GM23338 (cell line): Measurements from ENCODE around the gene GCA. TPM values are rescaled to one million over a fixed set of nuclear protein-coding genes. Genes with fewer than 3 reads are reported as not detected.

ENCODE experiments used
- ATAC-seq: fragments of 200-7000 bp; cut with Tn5 transposase; 3 replicates; pipeline ENCODE4 v1.9.1; 2020
- DNase-seq: peaks from one replicate; pipeline ENCODE4 v3.0.0-alpha.2; 2015; ENCODE audit warnings: low spot score
- H2AFZ ChIP-seq: fragments of 200-600 bp; sonication (generic); 2 replicates; pipeline ENCODE4 v1.8.0; 2016; ENCODE audit warnings: antibody characterized with exemption, mild to moderate bottlenecking, moderate library complexity
- H3F3A ChIP-seq: fragments of 200-600 bp; sonication (generic); replicated peaks from 2 replicates; pipeline ENCODE4 v1.8.0; 2017; ENCODE audit warnings: antibody characterized with exemption, mixed run types, low read depth
- H3K27ac ChIP-seq: fragments of 200-600 bp; sonication (generic); 2 replicates; pipeline ENCODE4 v1.6.1; 2016; ENCODE audit warnings: low read depth
- H3K27me3 ChIP-seq: fragments of 200-600 bp; sonication (generic); 2 replicates; pipeline ENCODE4 v1.8.0; 2016; ENCODE audit warnings: mild to moderate bottlenecking, mixed run types, moderate library complexity; ENCODE audit not compliant: insufficient read depth
- H3K36me3 ChIP-seq: fragments of 200-600 bp; sonication (generic); 2 replicates; pipeline ENCODE4 v1.8.0; 2016; ENCODE audit warnings: mild to moderate bottlenecking; ENCODE audit not compliant: insufficient read depth
- H3K4me1 ChIP-seq: fragments of 200-600 bp; sonication (generic); 2 replicates; pipeline ENCODE4 v1.8.0; 2016; ENCODE audit warnings: mild to moderate bottlenecking, moderate library complexity; ENCODE audit not compliant: insufficient read depth
- H3K4me2 ChIP-seq: fragments of 200-600 bp; sonication (generic); 2 replicates; pipeline ENCODE4 v1.7.1; 2017; ENCODE audit warnings: mixed run types
- H3K4me3 ChIP-seq: fragments of 200-600 bp; sonication (generic); 2 replicates; pipeline ENCODE4 v1.6.1; 2016; ENCODE audit warnings: mixed run types
- H3K79me2 ChIP-seq: fragments of 200-600 bp; sonication (generic); replicated peaks from 2 replicates; pipeline ENCODE4 v1.8.0; 2017; ENCODE audit warnings: mild to moderate bottlenecking; ENCODE audit not compliant: insufficient read depth
- H3K9me2 ChIP-seq: fragments of 200-600 bp; sonication (generic); 2 replicates; pipeline ENCODE4 v1.8.0; 2017; ENCODE audit not compliant: insufficient read depth
- H4K20me1 ChIP-seq: fragments of 200-600 bp; sonication (generic); replicated peaks from 2 replicates; pipeline ENCODE4 v1.8.0; 2017; ENCODE audit warnings: mild to moderate bottlenecking; ENCODE audit not compliant: insufficient read depth
- H3K27ac Mint-ChIP-seq: 2 replicates; pipeline ENCODE4 v1.8.0; 2020; ENCODE audit warnings: inconsistent platforms, mild to moderate bottlenecking, moderate library complexity, mixed read lengths
- H3K27me3 Mint-ChIP-seq: 3 replicates; pipeline ENCODE4 v1.8.0; 2022; ENCODE audit warnings: low read depth, mild to moderate bottlenecking, moderate library complexity, mixed read lengths, inconsistent platforms; ENCODE audit not compliant: insufficient read depth, poor library complexity
- H3K36me3 Mint-ChIP-seq: 3 replicates; pipeline ENCODE4 v1.8.0; 2021; ENCODE audit warnings: low read depth, mild to moderate bottlenecking, inconsistent platforms, moderate library complexity, mixed read lengths
- H3K4me1 Mint-ChIP-seq: 3 replicates; pipeline ENCODE4 v1.8.0; 2020; ENCODE audit warnings: mild to moderate bottlenecking, inconsistent platforms, mixed read lengths
- H3K4me3 Mint-ChIP-seq: 3 replicates; pipeline ENCODE4 v1.8.0; 2021; ENCODE audit warnings: moderate library complexity, mild to moderate bottlenecking, inconsistent platforms, mixed read lengths
- H3K9me3 Mint-ChIP-seq: 3 replicates; pipeline ENCODE4 v1.8.0; 2020; ENCODE audit warnings: moderate library complexity, mild to moderate bottlenecking, inconsistent platforms, mixed read lengths
- CTCF ChIP-seq, 2 experiments: fragments of 200-600 bp in 1 of 2; sonication (generic) in 1 of 2; conservative IDR thresholded peaks; 2 replicates each; pipeline versions ENCODE4 v1.5.1 to v1.6.1; 2016 to 2017; ENCODE audit warnings: antibody characterized with exemption in 2 of 2, low read depth in 2 of 2, mild to moderate bottlenecking in 2 of 2, moderate library complexity in 1 of 2
- EZH2phosphoT487 ChIP-seq: fragments of 200-600 bp; sonication (generic); IDR thresholded peaks from one replicate; pipeline ENCODE4 v1.8.1; 2018; ENCODE audit warnings: antibody characterized with exemption; ENCODE audit not compliant: unreplicated experiment
- STAT1 ChIP-seq: IDR thresholded peaks from one replicate; pipeline ENCODE4 v1.6.1; 2016; ENCODE audit warnings: antibody characterized with exemption; ENCODE audit not compliant: unreplicated experiment
- ZNF114 ChIP-seq: fragments of 250-450 bp; sonication (Bioruptor Pico); IDR thresholded peaks from 2 replicates; pipeline ENCODE4 v1.5.0; 2020; ENCODE audit warnings: mild to moderate bottlenecking, moderate library complexity
- ZNF331 ChIP-seq: fragments of 250-450 bp; sonication (Bioruptor Pico); IDR thresholded peaks from 2 replicates; pipeline ENCODE4 v1.5.0; 2020; ENCODE audit warnings: low read depth, mild to moderate bottlenecking, moderate library complexity
- ZNF462 ChIP-seq: fragments of 250-450 bp; sonication (Bioruptor Pico); IDR thresholded peaks from 2 replicates; pipeline ENCODE4 v1.5.0; 2020; ENCODE audit warnings: mild to moderate bottlenecking, moderate library complexity
- polyA plus RNA-seq: library from polyadenylated mRNA; unstranded; fragments of >200 nt; fragmentation: Nextera tagmentation; extraction: Ambion mirVana; gene quantifications from 2 replicates; pipeline ENCODE4 v1.2.1, GENCODE V29; 2016
- total RNA-seq: library from RNA; depleted of rRNA; stranded (reverse); fragments of >200 nt; shearing (Covaris generic); gene quantifications from 2 replicates; pipeline ENCODE4 v1.2.3, GENCODE V29; 2014

The GCA gene
- total and polyA plus RNA-seq, 2 experiments from 2014 or later: 39.3 to 62.7 TPM

DNA sequence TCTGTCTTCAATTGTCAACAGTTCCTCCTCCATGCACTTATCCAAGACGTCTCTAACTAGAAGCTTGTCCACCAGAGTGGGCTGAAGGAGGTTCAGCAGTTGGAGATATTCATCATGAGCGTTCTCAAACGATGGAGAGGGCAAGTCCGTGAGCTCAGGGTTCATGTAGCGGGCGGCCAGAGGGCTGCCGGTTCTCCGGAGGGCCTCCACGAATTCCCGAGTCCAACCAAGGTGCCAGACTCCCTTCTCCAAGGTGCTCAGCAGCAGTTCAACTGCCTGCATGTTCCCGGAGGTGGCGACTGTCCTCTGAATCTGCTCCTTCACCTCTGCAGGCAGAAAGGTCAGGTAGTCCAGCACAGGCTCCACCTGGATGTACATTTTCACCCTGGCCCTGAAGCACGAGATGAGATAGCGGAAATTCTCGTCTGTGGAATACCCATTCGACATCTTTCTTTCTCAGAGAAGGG is 26.0 kb upstream of the GCA start:
- H3K36me3 Mint-ChIP-seq: no peaks in the 10 kb centered on the region
- Histone ChIP-seq H3K9me2 (no peaks in the 10 kb centered on the region), H3K27me3 (peaks cover 12% of the 10 kb centered on the region), H4K20me1 (no peaks in the 10 kb centered on the region), H3K4me2 (peak overlapping the region; percentile 85), H3K36me3 (no peaks in the 10 kb centered on the region), H3K4me1 (peaks cover 22% of the 10 kb centered on the region), H3K79me2 (no peaks in the 10 kb centered on the region), H3K27ac (no peak overlapping the region), H3K4me3 (peak overlapping the region; percentile 59), H2AFZ (peak overlapping the region; percentile 97), H3F3A (no peaks in the 10 kb centered on the region)
- ATAC-seq (peak; percentile 67), DNase-seq (peak; percentile 32)
- peaks cover 7% of the 10 kb centered on the region for H3K27me3 Mint-ChIP-seq
- TF ChIP-seq ZNF331 (no peak), STAT1 (no peak), ZNF114 (CRISPR knock-in tag) (no peak), ZNF462 (CRISPR knock-in tag) (peak; percentile 57; the same call in 1 of the 2 replicates)
- H3K4me1 Mint-ChIP-seq: peaks cover 23% of the 10 kb centered on the region
- no peak overlapping the region for H3K27ac Mint-ChIP-seq
- H3K9me3 Mint-ChIP-seq: no peaks in the 10 kb centered on the region; the same call in 2 of the 3 replicates
- peak overlapping the region; percentile 83 for H3K4me3 Mint-ChIP-seq

DNA sequence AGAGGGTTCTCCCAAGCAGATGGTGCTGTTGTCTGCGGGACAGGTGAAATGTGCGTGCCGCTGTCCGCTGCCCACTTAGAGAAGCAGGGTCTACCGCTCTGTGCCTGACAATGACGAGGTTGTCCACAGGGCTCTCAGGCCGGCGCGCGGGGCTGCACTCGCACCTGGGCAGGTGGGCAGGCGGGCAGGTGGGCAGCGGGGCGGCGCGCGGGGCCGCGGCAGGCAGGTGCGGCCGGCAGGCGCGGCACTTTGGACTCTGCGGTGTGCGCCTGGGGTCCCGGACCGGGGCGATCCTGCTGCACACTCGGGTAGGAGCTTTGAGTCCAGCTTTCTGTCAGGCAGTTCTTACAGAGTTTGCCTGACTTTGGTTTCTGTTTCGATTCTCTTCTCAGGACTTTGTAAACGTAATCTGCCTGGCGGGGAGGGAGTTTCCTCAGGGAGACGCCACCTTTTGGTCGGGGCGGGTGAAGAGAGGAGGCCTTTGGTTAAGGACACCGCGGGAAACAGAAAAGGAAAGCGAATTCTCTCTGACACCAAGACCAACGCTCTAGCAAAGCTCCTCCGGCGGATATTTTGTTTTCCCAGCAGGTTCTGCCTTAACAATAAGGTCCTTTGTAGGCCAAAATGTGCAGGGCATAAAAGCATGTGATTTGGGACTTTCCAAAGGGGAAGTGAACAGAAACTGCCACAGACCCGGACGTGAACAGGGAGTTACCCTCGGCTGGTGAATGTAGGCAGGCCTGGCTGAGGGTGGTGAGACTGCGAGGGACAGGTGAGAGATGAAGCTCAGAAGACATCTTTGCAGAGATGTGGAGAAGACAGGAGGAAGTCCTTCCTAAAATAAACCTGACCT is 25.4 kb upstream of the GCA start, which contains the start of gene IFIH1:
TSS of gene IFIH1 (minus strand) at position 357 of the 853 bp plus-strand sequence. CDS start 377 bp downstream, outside the sequence.
- H3K27me3 Mint-ChIP-seq: peaks cover 7% of the 10 kb centered on the region
- Histone ChIP-seq H4K20me1 (no peaks in the 10 kb centered on the region), H3K27ac (no peak within 1 kb of the TSS; the same call in 1 of the 2 replicates), H3K4me3 (peak within 1 kb of the TSS; percentile 59), H3K79me2 (no peaks in the 10 kb centered on the region), H3K9me2 (no peaks in the 10 kb centered on the region), H3F3A (no peaks in the 10 kb centered on the region), H3K4me2 (peak within 1 kb of the TSS; percentile 85), H2AFZ (peak within 1 kb of the TSS; percentile 97), H3K4me1 (peaks cover 22% of the 10 kb centered on the region), H3K27me3 (peaks cover 12% of the 10 kb centered on the region), H3K36me3 (no peaks in the 10 kb centered on the region)
- peak within 1 kb of the TSS; percentile 83 for H3K4me3 Mint-ChIP-seq
- H3K27ac Mint-ChIP-seq: peak within 1 kb of the TSS; percentile 30; the same call in 1 of the 2 replicates
- H3K4me1 Mint-ChIP-seq: peaks cover 23% of the 10 kb centered on the region
- H3K36me3 Mint-ChIP-seq: no peaks in the 10 kb centered on the region
- peak; percentile 89 for ATAC-seq
- DNase-seq: peak; percentile 89
- no peaks in the 10 kb centered on the region; the same call in 2 of the 3 replicates for H3K9me3 Mint-ChIP-seq
- no peak for TF ChIP-seq EZH2phosphoT487
- TF ChIP-seq CTCF (conservative IDR thresholded peaks at IDR 0.05; ENCODE audit: low read depth in 2 of 2): peak; percentile 31 to 41
